Measurements from ENCODE around the gene GALNT10.

GALNT10 gene

DNA sequence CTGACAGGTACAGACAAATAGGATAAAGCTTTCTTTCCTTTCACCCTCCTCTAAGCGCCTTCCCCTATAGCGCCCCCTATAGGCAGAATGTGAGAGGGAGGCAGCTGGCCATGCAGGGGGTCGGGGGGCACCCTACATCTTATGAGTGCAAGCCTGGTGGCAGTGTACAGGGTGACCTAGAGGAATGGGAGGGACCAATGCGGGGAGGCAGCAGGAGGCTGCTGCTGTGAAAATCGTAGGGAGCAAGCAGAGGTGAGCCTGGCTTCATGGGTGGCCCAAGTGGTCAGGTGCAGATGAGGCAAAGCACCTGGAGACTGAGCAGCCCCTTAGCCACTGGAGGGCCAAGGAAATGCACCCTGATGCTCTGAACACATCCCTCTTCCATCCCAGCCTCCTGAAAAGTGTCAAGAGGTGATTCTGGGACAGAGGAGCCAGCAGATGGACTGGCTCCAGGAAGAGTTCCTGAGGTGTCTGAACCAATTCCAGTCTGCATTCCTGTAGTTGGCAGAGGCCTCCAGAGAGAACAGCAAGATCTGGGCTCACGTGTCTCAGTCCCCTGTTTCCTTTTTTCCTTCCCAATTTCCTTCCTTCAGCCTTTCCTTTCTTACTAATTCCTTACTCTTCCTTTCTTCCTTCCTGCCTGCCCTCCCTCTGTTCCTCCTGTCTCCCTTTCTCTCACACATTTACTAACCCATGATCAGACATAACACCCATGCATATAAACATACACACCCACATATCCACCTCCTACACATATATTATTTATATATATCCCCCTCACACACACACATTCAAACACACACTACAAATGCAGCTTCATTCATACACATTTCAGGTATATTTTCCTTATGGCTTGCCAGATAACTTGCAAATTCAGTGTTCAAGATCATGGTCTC lies 32.8 kb upstream of the GALNT10 start:
- no peak overlapping the region for H3K4me3 ChIP-seq (ENCODE audit: low read depth, low read length)
- TF ChIP-seq, protein P1, sequence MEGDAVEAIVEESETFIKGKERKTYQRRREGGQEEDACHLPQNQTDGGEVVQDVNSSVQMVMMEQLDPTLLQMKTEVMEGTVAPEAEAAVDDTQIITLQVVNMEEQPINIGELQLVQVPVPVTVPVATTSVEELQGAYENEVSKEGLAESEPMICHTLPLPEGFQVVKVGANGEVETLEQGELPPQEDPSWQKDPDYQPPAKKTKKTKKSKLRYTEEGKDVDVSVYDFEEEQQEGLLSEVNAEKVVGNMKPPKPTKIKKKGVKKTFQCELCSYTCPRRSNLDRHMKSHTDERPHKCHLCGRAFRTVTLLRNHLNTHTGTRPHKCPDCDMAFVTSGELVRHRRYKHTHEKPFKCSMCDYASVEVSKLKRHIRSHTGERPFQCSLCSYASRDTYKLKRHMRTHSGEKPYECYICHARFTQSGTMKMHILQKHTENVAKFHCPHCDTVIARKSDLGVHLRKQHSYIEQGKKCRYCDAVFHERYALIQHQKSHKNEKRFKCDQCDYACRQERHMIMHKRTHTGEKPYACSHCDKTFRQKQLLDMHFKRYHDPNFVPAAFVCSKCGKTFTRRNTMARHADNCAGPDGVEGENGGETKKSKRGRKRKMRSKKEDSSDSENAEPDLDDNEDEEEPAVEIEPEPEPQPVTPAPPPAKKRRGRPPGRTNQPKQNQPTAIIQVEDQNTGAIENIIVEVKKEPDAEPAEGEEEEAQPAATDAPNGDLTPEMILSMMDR (IDR thresholded peaks at IDR 0.05; ENCODE audit: low read depth, low read length), result peak; percentile 61

DNA sequence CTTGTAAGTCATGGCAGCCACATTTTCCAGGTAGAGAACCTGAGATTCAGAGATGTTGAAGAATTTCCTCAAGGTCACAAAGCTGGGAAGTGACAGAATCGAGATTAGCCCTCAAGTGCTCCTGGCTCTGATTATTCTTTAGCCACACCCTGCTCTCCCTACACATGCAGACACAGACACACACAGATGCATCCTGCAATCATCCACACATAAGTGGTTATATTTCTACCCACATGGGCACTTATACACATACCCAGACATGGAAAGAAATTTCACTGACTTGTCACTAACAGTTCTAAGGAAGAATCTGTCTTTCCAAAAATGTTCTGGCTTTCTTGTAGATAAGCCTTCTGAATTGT lies 32.2 kb upstream of the GALNT10 start:
- TF ChIP-seq, protein P1 (IDR thresholded peaks at IDR 0.05; ENCODE audit: low read depth, low read length), result no peak

DNA sequence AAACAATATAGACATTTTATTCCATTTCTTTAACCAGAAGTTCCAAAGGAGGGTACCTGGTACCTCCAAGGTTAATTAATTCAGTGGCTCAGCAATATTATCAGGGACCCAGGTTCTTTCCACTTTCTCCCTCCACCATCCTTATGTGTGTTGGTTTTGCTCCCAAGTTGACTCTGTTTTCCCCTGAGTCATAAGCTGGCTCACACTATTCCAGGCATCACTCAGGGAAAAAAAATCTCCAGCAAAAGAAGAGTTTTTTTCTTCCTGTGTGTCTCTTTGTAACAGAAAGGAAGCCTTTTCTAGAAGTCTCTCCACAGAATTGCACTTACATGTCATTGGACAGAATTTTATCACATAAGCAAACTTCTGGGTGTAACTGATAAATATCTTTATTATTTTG lies 31.2 kb upstream of the GALNT10 start:
- H3K4me3 ChIP-seq (ENCODE audit: low read depth, low read length), result no peak overlapping the region
- TF ChIP-seq, protein P1 (IDR thresholded peaks at IDR 0.05; ENCODE audit: low read depth, low read length), result no peak

More for the DNA sequence above, 32.2 kb upstream of the GALNT10 start:
- no peak overlapping the region for H3K4me3 ChIP-seq (ENCODE audit: low read depth, low read length)

DNA sequence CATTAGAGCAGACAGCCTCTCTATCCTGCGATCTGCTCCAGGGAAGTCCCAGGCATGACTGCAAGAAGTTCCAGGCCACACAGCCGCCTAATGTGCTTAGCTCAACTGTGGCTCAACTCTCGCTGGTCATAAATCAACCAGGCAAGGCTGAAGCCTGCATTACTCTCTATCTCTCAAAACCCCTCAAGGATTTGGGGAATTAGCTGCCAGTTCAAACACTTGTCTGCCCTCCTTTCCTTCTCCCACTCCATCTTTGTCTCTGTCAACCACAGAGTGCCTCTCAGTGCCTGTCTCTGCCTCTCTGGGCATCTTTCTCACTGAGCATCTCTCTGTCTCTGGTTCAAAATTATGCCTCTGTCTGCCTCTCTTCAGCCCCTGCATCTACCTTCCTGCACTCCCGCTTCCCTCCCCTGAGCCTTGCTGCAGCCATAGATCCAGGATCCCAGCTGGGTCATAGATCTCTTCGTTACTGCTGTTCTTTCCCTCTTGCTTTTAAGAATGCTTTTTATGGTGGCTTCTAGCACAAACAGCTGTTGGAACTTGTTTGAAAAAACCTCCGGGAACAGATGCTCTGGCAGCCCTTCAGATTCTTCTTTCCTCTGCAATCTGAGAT lies 27.9 kb upstream of the GALNT10 start:
- no peak overlapping the region for H3K4me3 ChIP-seq (ENCODE audit: low read depth, low read length)
- TF ChIP-seq, protein P1 (IDR thresholded peaks at IDR 0.05; ENCODE audit: low read depth, low read length), result no peak

DNA sequence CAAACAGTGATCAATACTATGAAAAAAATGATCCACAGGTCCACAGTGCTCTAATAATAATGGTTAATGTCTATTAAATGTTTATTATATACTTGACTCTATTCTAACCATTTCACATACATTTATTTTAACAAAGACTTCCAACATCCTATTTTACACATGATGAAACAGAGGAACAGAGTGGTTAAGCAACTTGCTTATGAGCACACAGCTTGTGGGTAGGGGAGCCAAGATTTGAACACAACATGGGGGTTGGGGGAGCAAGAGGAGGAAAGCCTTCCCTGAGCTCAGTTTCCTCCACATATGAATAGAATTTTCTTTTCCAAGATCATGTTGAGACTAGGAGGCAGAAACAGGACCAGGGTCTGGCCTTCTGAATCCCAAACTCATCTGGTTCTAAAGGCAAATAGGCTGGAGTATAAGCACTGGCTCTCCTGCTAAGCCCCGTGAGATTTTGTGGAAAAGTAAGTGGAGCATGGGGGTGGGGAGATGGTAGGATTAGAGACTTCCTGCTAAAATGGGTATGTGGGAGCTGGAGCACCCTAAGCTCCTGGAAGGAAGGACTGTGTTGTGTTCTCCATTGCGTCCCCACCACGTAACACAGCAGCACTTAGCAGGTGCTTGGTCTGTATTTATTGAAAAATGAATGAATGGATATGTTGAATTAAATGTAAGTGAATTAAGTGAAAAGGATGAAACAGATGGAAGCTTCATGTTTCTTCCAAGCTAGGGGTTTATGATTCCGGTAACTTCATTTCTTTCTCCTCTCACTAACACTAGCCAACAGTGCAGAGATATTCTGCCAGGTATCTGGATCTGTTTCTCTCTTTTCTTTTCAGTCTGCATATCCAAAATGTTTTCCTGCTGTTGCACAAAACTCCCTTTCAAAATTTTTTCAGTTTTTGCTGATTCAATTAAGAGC lies 26.9 kb upstream of the GALNT10 start:
- TF ChIP-seq, protein P1 (IDR thresholded peaks at IDR 0.05; ENCODE audit: low read depth, low read length), result no peak
- no peak overlapping the region for H3K4me3 ChIP-seq (ENCODE audit: low read depth, low read length)

DNA sequence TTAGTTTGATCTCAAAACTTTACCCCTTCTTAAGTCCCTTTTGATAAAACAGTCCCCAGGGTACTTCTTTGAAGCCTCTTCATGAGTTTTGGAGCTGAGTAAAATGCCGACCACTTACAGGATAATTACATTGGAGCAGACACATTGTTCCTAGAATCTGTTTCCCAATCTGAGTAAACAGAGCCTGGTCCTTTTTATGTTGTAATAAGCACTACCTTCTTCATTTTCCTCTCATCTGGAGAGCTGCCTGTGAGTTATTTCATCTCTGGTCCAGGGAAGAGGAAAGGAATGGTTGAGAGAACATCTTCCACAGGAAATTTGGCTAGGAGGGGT lies 26.3 kb upstream of the GALNT10 start:
- no peak overlapping the region for H3K4me3 ChIP-seq (ENCODE audit: low read depth, low read length)
- TF ChIP-seq, protein P1 (IDR thresholded peaks at IDR 0.05; ENCODE audit: low read depth, low read length), result no peak

Measured in WI38 (cell line).